ENCODE measurements around the gene CPT1B. TPM values are rescaled to one million over a fixed set of nuclear protein-coding genes. Genes with fewer than 3 reads are reported as not detected.
A peak's percentile ranks its signal among the peaks of the same experiment; 100 is the strongest.
"Not testable (repeated sequence)": the region's sequence is repeated elsewhere in the genome, so short reads cannot be mapped to it uniquely, and the experiment has no call there.

CPT1B gene
- total RNA-seq, 1 donor from 2014 or later: 2.1 TPM

GRCh38 chr22:50624347-50625130 is 46.3 kb upstream of the CPT1B start:
- no peak for DNase-seq (ENCODE audit: low read depth)
- Histone ChIP-seq H3K27me3 (ENCODE audit: control insufficient read depth, insufficient read depth, low read length) (no peaks in the 10 kb centered on the region), H3K4me3 (ENCODE audit: low read depth, low read length) (no peak overlapping the region), H3K36me3 (ENCODE audit: control insufficient read depth, insufficient read depth, low read length) (no peaks in the 10 kb centered on the region)
- TF ChIP-seq CTCF (IDR thresholded peaks at IDR 0.05; ENCODE audit: insufficient read depth, low read length, poor library complexity, severe bottlenecking): no peak

GRCh38 chr22:50622723-50623327 is 44.6 kb upstream of the CPT1B start:
- no peaks in the 10 kb centered on the region for H3K36me3 ChIP-seq (ENCODE audit: control insufficient read depth, insufficient read depth, low read length)
- DNase-seq (ENCODE audit: low read depth): no peak
- H3K4me3 ChIP-seq (ENCODE audit: low read depth, low read length): no peak overlapping the region

GRCh38 chr22:50621948-50622722 is 43.9 kb upstream of the CPT1B start:
- TF ChIP-seq CTCF (IDR thresholded peaks at IDR 0.05; ENCODE audit: insufficient read depth, low read length, poor library complexity, severe bottlenecking): peak; percentile 37
- Histone ChIP-seq H3K36me3 (ENCODE audit: control insufficient read depth, insufficient read depth, low read length) (no peaks in the 10 kb centered on the region), H3K4me3 (ENCODE audit: low read depth, low read length) (peak overlapping the region; percentile 10), H3K27me3 (ENCODE audit: control insufficient read depth, insufficient read depth, low read length) (no peaks in the 10 kb centered on the region)
- no peak for DNase-seq (ENCODE audit: low read depth)

More at GRCh38 chr22:50622723-50623327, 44.6 kb upstream of the CPT1B start:
- no peak for TF ChIP-seq CTCF (IDR thresholded peaks at IDR 0.05; ENCODE audit: insufficient read depth, low read length, poor library complexity, severe bottlenecking)
- no peaks in the 10 kb centered on the region for H3K27me3 ChIP-seq (ENCODE audit: control insufficient read depth, insufficient read depth, low read length)

- Histone ChIP-seq H3K27me3 (ENCODE audit: control insufficient read depth, insufficient read depth, low read length) (no peaks in the 10 kb centered on the region), H3K4me3 (ENCODE audit: low read depth, low read length) (peak overlapping the region; percentile 10), H3K36me3 (ENCODE audit: control insufficient read depth, insufficient read depth, low read length) (no peaks in the 10 kb centered on the region)
- TF ChIP-seq CTCF (IDR thresholded peaks at IDR 0.05; ENCODE audit: insufficient read depth, low read length, poor library complexity, severe bottlenecking): no peak
- DNase-seq (ENCODE audit: low read depth): no peak
These were observed 43.2 kb upstream of the CPT1B start for GRCh38 chr22:50621356-50621880.

- Histone ChIP-seq H3K36me3 (ENCODE audit: control insufficient read depth, insufficient read depth, low read length) (no peaks in the 10 kb centered on the region), H3K4me3 (ENCODE audit: low read depth, low read length) (no peak overlapping the region), H3K27me3 (ENCODE audit: control insufficient read depth, insufficient read depth, low read length) (no peaks in the 10 kb centered on the region)
- TF ChIP-seq CTCF (IDR thresholded peaks at IDR 0.05; ENCODE audit: insufficient read depth, low read length, poor library complexity, severe bottlenecking): no peak
- DNase-seq (ENCODE audit: low read depth): no peak
These were observed 42.5 kb upstream of the CPT1B start for GRCh38 chr22:50620593-50621355.

- peaks cover 33% of the 10 kb centered on the region for H3K27me3 ChIP-seq (ENCODE audit: control insufficient read depth, insufficient read depth, low read length)
- DNase-seq (ENCODE audit: low read depth); H3K36me3 ChIP-seq (ENCODE audit: control insufficient read depth, insufficient read depth, low read length); H3K4me3 ChIP-seq (ENCODE audit: low read depth, low read length): not testable (repeated sequence)
These were observed 36.1 kb upstream of the CPT1B start for GRCh38 chr22:50614296-50614695.

Measured in kidney epithelial cell (primary cell).